Omental fat pad (tissue), 4 donors: Measurements from ENCODE around the gene PATL2. TPM values are rescaled to one million over a fixed set of nuclear protein-coding genes. Genes with fewer than 3 reads are reported as not detected.
"Not testable (repeated sequence)": the region's sequence is repeated elsewhere in the genome, so short reads cannot be mapped to it uniquely, and the experiment has no call there.

Experiments used
- ATAC-seq: fragments of 150-250 bp; one replicate; pipeline ENCODE4 v1.9.1; 2016; ENCODE audit warnings: mild to moderate bottlenecking, moderate library complexity; ENCODE audit not compliant: low FRiP score
- DNase-seq: peaks from one replicate; pipeline ENCODE4 v3.0.0-alpha.2; 2019; ENCODE audit warnings: low spot score
- total RNA-seq, 4 donors: library from RNA; depleted of rRNA; stranded (reverse); fragments of >200 nt; gene quantifications; one replicate each; pipeline ENCODE4 v1.1.0, GENCODE V29; 2016
- TF ChIP-seq, protein P1 (sequence below), 3 donors: fragments of 450-650 bp; IDR thresholded peaks; one replicate each; pipeline ENCODE4 v1.5.1; 2016 to 2017; ENCODE audit warnings: antibody characterized with exemption in 3 of 3, mild to moderate bottlenecking in 3 of 3, moderate library complexity in 2 of 3

PATL2 gene
- 1 to 10 TPM; 1.0 to 5.4 (median 2.1) TPM for total RNA-seq

DNA sequence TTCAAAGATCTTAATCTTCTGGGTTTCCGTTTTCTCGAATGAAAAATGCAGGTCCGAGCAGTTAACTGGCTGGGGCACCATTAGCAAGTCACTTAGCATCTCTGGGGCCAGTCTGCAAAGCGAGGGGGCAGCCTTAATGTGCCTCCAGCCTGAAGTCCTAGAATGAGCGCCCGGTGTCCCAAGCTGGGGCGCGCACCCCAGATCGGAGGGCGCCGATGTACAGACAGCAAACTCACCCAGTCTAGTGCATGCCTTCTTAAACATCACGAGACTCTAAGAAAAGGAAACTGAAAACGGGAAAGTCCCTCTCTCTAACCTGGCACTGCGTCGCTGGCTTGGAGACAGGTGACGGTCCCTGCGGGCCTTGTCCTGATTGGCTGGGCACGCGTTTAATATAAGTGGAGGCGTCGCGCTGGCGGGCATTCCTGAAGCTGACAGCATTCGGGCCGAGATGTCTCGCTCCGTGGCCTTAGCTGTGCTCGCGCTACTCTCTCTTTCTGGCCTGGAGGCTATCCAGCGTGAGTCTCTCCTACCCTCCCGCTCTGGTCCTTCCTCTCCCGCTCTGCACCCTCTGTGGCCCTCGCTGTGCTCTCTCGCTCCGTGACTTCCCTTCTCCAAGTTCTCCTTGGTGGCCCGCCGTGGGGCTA, at the start of gene PATL2, which contains the start of gene B2M:
TSS of gene PATL2 (minus strand) at position 228 of the 647 bp plus-strand sequence. CDS start 34,833 bp downstream, outside the sequence.
TSS of gene B2M (plus strand) at position 422 of the 647 bp plus-strand sequence. CDS start at position 452, 30 bp downstream.
- TF ChIP-seq, protein P1, sequence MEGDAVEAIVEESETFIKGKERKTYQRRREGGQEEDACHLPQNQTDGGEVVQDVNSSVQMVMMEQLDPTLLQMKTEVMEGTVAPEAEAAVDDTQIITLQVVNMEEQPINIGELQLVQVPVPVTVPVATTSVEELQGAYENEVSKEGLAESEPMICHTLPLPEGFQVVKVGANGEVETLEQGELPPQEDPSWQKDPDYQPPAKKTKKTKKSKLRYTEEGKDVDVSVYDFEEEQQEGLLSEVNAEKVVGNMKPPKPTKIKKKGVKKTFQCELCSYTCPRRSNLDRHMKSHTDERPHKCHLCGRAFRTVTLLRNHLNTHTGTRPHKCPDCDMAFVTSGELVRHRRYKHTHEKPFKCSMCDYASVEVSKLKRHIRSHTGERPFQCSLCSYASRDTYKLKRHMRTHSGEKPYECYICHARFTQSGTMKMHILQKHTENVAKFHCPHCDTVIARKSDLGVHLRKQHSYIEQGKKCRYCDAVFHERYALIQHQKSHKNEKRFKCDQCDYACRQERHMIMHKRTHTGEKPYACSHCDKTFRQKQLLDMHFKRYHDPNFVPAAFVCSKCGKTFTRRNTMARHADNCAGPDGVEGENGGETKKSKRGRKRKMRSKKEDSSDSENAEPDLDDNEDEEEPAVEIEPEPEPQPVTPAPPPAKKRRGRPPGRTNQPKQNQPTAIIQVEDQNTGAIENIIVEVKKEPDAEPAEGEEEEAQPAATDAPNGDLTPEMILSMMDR (IDR thresholded peaks at IDR 0.05), result no peak
- DNase-seq (peak; percentile 94), ATAC-seq (peak; percentile 92)

DNA sequence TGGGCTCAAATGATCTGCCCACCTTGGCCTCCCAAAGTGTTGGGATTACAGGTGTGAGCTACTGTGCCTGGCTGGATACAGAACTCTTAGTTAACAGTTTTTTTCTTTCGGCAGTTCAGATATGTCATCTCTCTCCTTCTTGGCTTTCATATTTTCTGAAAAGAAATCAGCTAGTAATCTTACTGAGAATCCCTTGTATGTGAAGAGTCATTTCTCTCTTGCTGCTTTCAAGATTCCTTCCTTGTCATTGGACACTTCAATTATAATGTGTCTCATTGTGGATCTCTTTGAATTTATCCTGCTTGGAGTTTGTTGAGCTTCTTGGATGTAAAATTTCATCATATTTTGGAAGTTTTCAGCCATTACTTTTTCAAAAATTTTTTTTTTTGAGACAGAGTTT, 42.2 kb upstream of the PATL2 start:
- ATAC-seq (no peak), DNase-seq (no peak)
- TF ChIP-seq, protein P1 (IDR thresholded peaks at IDR 0.05), result no peak

DNA sequence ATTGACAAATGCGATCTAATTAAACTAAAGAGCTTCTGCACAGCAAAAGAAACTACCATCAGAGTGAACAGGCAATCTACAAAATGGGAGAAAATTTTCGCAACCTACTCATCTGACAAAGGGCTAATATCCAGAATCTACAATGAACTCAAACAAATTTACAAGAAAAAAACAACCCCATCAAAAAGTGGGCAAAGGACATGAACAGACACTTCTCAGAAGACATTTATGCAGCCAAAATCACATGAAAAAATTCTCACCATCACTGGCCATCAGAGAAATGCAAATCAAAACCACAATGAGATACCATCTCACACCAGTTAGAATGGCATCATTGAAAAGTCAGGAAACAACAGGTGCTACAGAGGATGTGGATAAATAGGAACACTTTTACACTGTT, 32.3 kb upstream of the PATL2 start:
- not testable (repeated sequence) for DNase-seq, ATAC-seq

DNA sequence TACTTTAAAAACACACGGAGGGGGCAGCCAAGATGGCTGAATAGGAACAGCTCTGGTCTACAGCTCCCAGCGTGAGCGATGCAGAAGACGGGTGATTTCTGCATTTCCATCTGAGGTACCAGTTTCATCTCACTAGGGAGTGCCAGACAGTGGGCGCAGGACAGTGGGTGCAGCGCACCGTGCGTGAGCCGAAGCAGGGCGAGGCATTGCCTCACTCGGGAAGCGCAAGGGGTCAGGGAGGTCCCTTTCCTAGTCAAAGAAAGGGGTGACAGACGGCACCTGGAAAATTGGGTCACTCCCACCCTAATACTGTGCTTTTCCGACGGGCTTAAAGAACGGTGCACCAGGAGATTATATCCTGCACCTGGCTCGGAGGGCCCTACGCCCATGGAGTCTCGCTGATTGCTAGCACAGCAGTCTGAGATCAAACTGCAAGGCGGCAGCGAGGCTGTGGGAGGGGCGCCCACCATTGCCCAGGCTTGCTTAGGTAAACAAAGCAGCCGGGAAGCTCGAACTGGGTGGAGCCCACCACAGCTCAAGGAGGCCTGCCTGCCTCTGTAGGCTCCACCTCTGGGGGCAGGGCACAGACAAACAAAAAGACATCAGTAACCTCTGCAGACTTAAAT, 28.2 kb upstream of the PATL2 start:
- DNase-seq, ATAC-seq: not testable (repeated sequence)

DNA sequence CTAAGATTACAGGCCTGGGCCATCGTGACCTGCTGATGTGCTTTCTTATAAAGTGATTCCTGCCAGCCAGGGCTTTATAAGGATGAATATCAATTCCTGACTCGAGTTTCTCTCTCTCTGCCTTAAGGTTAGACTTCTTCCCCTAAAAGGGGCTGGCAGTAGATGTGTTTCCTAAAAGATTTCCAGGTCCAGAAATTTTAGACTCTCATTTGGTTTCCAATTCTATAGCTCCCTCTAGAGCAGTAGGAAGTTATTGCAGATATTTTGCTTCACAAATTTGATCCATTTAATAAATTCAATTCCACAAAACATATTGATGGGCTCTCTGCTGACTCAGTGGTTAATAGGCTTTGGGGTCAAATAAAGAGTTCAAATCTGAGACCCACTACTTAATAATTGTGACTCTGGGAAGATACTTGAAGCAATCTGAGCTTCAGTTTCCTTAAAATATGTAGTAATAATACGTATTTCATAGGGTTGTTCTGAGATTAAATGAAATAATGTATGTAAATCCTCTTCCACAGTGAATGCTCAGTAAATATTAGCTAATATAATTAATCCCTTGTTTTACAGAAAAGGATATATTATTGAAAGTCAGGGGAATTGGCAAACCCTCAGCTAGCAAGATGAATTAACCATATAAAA, 27.3 kb upstream of the PATL2 start:
- TF ChIP-seq, protein P1 (IDR thresholded peaks at IDR 0.05), result peak in 1 of 3 donors; percentile 13
- ATAC-seq (no peak), DNase-seq (no peak)

DNA sequence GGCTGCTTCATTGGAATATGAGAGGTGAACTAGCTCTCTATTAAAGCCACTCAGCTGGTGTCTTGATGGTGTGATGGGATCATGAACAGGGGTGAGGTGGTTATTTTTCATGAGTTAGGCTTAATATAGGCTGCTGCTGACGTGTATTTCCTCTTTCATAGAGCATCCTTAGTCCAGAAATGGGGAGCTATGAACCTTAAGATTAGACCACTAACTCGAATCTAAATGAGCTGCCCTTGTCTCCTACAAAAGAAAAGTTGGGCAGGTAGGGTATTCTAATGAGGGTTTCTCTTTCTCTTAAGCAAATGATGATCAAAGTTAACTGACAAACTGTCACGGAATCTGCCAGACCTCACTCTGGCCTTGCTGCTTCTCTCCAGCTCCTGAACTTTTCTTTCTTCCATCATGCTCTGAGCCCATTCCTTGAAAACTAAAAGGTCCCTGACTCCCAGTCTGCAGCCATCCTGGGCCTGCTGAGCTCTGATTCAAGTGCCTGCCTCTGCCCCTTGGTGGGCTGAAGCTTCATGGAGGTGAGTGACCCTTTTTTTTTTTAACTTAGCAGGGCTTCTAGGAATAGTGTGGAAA, 25.1 kb upstream of the PATL2 start, which contains the start of gene TRIM69:
TSS of gene TRIM69 (plus strand) at position 348 of the 585 bp plus-strand sequence. CDS start at position 525, 177 bp downstream.
- DNase-seq (no peak), ATAC-seq (no peak)
- TF ChIP-seq, protein P1 (IDR thresholded peaks at IDR 0.05), result no peak

DNA sequence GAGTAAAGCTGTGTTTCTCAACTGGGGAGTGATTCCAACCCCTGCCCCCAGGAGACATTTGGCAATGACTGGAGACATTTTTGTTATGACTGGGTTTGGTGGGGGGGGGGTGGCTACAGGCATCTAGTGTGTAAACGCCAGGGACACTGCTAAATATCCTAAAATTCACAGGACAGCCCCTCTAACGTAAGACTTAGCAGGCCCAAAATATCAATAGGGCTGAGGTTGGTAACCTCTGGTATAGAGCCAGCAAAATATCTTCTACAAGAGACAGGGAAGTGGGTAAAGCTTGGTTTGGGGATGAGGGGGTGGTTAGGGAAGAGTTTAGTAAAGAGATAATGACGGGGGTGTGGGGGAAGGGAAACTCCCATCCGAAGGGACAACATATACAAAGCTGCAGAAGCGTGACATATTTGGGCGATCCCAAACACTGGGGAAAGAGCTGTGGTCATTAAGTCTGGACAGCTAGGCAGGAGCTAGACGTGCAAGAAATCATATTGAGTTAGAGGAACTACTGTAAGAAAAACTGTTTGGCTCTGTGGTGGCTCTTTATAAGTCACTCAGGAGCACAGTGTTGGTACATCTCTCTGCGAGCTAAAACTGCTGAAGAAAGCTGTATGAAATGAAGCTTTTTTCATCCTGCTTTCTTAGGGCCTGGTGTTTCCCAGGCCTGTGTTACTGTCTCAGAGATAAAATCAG, 24.5 kb upstream of the PATL2 start:
- ATAC-seq (peak; percentile 26), DNase-seq (no peak)

More for the DNA sequence above, 24.5 kb upstream of the PATL2 start:
- TF ChIP-seq, protein P1 (IDR thresholded peaks at IDR 0.05), result no peak
